HG02759 (cell line): ENCODE data around the gene IMMT.

Experiments used
- ATAC-seq: cut with Tn5 transposase; IDR thresholded peaks from one replicate; pipeline ENCODE4 v1.9.1; 2021; ENCODE audit warnings: mild to moderate bottlenecking, moderate library complexity; ENCODE audit not compliant: unreplicated experiment

IMMT gene

GRCh38 chr2:86094229-86094628 is 101.0 kb downstream of the IMMT start:
- no peak for ATAC-seq
